ENCODE results near the gene ITGAL. TPM values are rescaled to one million over a fixed set of nuclear protein-coding genes. Genes with fewer than 3 reads are reported as not detected.
A peak's percentile ranks its signal among the peaks of the same experiment; 100 is the strongest.

The ITGAL gene
- total and polyA plus RNA-seq, 2 of the 13 experiments (the other 11 are each of a cell fraction or from before 2014, with no cell fraction given): 0.86 to 1.2 TPM

DNA sequence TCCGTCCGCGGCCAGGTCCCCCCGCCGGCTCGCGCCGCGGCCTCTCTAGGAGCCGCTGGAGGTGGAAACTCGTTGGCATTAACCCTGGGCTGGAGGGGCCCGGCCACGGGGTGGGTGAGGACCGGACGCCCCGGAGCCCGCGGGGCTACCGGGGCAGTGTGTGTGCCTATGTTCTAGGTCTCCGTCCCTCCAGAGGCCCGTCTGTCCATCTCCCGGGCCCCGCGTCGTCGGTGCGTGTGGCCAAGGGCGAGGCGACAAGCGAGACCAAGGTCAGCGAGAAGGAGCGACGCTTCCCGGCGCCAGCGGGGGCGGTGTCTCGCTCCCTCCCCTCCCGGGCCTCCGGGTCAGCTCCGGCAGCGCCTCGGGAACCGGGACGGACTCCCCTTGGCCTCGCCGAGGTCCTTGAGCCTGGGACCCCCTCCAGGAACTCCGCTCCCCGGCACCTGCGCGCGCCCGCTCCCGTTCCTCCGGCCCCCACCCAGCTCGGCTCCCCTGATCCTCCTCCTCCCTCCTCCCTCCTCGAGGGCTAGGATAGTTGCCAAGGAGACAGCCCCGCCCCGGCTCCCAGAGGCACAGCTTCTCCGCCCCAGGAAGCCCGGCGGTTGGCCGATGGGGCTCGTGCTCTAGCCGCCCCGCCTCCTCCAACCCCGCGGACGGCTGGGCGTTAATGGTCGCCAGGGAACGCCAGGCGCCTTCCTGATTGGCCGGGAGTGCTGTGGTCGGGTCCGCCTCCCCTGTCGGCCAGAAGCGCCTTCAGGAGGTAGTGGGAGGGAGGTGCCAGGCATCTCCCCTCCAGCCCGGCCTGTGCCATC lies 54.5 kb downstream of the ITGAL start (continued):
- TF ChIP-seq ARHGAP35 (CRISPR knock-in tag; IDR thresholded peaks at IDR 0.05; ENCODE audit: borderline replicate concordance) (no peak; the same call in 1 of the 2 replicates), SATB2 (CRISPR knock-in tag; IDR thresholded peaks at IDR 0.05) (no peak), POLR2G (IDR thresholded peaks at IDR 0.05; ENCODE audit: low read depth, low read length) (peak; percentile 91), NCOR1 (IDR thresholded peaks at IDR 0.05; ENCODE audit: borderline replicate concordance, low read length) (peak; percentile 64; the same call in 1 of the 2 replicates), ZNF761 (CRISPR knock-in tag; conservative IDR thresholded peaks at IDR 0.05) (peak; percentile 79; the same call in 1 of the 2 replicates), HOXA3 (CRISPR knock-in tag; IDR thresholded peaks at IDR 0.05) (peak; percentile 23; the same call in 1 of the 2 replicates), GZF1 (CRISPR knock-in tag; IDR thresholded peaks at IDR 0.05) (peak; percentile 66; the same call in 1 of the 2 replicates), TOPORS (CRISPR knock-in tag; IDR thresholded peaks at IDR 0.05) (peak; percentile 77), KLF9 (CRISPR knock-in tag; IDR thresholded peaks at IDR 0.05; ENCODE audit: low read depth) (peak; percentile 3; the same call in 1 of the 2 replicates), KDM6A (CRISPR knock-in tag; IDR thresholded peaks at IDR 0.05; ENCODE audit: low read depth) (no peak; the same call in 1 of the 2 replicates), CBX1 (IDR thresholded peaks at IDR 0.05; ENCODE audit: low read depth) (no peak), ZNF552 (CRISPR knock-in tag; IDR thresholded peaks at IDR 0.05; ENCODE audit: borderline replicate concordance) (peak; percentile 38; the same call in 1 of the 2 replicates), ZNF292 (CRISPR knock-in tag; IDR thresholded peaks at IDR 0.05; ENCODE audit: borderline replicate concordance, low read depth) (peak; percentile 70; the same call in 1 of the 2 replicates)
- TF ChIP-seq, protein P1, sequence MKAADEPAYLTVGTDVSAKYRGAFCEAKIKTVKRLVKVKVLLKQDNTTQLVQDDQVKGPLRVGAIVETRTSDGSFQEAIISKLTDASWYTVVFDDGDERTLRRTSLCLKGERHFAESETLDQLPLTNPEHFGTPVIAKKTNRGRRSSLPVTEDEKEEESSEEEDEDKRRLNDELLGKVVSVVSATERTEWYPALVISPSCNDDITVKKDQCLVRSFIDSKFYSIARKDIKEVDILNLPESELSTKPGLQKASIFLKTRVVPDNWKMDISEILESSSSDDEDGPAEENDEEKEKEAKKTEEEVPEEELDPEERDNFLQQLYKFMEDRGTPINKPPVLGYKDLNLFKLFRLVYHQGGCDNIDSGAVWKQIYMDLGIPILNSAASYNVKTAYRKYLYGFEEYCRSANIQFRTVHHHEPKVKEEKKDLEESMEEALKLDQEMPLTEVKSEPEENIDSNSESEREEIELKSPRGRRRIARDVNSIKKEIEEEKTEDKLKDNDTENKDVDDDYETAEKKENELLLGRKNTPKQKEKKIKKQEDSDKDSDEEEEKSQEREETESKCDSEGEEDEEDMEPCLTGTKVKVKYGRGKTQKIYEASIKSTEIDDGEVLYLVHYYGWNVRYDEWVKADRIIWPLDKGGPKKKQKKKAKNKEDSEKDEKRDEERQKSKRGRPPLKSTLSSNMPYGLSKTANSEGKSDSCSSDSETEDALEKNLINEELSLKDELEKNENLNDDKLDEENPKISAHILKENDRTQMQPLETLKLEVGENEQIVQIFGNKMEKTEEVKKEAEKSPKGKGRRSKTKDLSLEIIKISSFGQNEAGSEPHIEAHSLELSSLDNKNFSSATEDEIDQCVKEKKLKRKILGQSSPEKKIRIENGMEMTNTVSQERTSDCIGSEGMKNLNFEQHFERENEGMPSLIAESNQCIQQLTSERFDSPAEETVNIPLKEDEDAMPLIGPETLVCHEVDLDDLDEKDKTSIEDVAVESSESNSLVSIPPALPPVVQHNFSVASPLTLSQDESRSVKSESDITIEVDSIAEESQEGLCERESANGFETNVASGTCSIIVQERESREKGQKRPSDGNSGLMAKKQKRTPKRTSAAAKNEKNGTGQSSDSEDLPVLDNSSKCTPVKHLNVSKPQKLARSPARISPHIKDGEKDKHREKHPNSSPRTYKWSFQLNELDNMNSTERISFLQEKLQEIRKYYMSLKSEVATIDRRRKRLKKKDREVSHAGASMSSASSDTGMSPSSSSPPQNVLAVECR (CRISPR knock-in tag; IDR thresholded peaks at IDR 0.05; ENCODE audit: borderline replicate concordance): peak; percentile 85
- TF ChIP-seq, protein P2, sequence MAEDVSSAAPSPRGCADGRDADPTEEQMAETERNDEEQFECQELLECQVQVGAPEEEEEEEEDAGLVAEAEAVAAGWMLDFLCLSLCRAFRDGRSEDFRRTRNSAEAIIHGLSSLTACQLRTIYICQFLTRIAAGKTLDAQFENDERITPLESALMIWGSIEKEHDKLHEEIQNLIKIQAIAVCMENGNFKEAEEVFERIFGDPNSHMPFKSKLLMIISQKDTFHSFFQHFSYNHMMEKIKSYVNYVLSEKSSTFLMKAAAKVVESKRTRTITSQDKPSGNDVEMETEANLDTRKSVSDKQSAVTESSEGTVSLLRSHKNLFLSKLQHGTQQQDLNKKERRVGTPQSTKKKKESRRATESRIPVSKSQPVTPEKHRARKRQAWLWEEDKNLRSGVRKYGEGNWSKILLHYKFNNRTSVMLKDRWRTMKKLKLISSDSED (CRISPR knock-in tag; IDR thresholded peaks at IDR 0.05): no peak
- TF ChIP-seq, protein P3, sequence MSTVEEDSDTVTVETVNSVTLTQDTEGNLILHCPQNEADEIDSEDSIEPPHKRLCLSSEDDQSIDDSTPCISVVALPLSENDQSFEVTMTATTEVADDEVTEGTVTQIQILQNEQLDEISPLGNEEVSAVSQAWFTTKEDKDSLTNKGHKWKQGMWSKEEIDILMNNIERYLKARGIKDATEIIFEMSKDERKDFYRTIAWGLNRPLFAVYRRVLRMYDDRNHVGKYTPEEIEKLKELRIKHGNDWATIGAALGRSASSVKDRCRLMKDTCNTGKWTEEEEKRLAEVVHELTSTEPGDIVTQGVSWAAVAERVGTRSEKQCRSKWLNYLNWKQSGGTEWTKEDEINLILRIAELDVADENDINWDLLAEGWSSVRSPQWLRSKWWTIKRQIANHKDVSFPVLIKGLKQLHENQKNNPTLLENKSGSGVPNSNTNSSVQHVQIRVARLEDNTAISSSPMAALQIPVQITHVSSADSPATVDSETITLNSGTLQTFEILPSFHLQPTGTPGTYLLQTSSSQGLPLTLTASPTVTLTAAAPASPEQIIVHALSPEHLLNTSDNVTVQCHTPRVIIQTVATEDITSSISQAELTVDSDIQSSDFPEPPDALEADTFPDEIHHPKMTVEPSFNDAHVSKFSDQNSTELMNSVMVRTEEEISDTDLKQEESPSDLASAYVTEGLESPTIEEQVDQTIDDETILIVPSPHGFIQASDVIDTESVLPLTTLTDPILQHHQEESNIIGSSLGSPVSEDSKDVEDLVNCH (CRISPR knock-in tag; IDR thresholded peaks at IDR 0.05): no peak
- TF ChIP-seq, protein P4, sequence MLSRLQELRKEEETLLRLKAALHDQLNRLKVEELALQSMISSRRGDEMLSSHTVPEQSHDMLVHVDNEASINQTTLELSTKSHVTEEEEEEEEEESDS (CRISPR knock-in tag; IDR thresholded peaks at IDR 0.05; ENCODE audit: borderline replicate concordance): no peak
- TF ChIP-seq, protein P5, sequence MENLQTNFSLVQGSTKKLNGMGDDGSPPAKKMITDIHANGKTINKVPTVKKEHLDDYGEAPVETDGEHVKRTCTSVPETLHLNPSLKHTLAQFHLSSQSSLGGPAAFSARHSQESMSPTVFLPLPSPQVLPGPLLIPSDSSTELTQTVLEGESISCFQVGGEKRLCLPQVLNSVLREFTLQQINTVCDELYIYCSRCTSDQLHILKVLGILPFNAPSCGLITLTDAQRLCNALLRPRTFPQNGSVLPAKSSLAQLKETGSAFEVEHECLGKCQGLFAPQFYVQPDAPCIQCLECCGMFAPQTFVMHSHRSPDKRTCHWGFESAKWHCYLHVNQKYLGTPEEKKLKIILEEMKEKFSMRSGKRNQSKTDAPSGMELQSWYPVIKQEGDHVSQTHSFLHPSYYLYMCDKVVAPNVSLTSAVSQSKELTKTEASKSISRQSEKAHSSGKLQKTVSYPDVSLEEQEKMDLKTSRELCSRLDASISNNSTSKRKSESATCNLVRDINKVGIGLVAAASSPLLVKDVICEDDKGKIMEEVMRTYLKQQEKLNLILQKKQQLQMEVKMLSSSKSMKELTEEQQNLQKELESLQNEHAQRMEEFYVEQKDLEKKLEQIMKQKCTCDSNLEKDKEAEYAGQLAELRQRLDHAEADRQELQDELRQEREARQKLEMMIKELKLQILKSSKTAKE (CRISPR knock-in tag; IDR thresholded peaks at IDR 0.05; ENCODE audit: borderline replicate concordance): peak; percentile 39; the same call in 1 of the 2 replicates
